HG02852 (cell line): Measurements from ENCODE around the gene ATRAID.

Source experiments
- ATAC-seq: cut with Tn5 transposase; IDR thresholded peaks from one replicate; pipeline ENCODE4 v1.9.1; 2021; ENCODE audit warnings: mild to moderate bottlenecking, moderate library complexity; ENCODE audit not compliant: unreplicated experiment

Gene ATRAID

DNA sequence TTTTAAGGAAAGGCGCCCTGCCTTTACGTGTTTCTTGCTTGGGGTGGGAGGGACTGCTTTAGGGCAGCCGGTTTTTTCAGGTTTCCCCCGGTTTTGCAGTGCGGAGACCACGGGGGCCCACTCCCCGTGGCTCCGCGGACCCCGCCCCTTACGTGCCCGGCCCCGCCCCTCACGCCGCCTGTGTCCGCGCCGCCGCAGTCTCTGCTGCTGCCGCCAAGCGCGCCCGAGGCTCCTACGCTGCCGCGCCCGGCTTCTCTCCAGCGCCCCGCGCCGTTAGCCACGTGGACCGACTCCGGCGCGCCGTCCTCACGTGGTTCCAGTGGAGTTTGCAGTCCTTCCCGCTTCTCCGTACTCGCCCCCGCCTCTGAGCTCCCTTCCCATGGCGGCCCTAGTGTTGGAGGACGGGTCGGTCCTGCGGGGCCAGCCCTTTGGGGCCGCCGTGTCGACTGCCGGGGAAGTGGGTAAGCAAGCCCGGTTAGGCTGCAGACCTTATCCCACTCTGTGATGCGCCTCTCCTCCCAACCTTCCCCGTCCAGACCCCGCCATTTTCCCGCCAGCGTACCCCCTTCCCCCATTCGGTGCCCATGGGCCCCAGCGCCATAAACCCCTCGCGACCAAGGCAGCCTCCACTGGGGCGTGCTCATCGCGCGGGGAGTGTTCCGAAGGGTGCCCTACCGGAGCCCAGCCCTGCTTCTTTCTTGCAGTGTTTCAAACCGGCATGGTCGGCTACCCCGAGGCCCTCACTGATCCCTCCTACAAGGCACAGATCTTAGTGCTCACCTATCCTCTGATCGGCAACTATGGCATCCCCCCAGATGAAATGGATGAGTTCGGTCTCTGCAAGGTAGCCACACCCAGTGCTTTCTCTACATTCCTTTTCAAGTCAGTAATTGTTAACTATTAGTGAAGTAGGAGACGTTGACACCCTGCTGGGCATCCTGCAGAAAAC lies 5.6 kb downstream of the ATRAID start, which contains the start of gene CAD:
TSS of gene CAD (plus strand) at position 197 of the 949 bp plus-strand sequence. CDS start at position 380, 183 bp downstream.
- peak; percentile 78 for ATAC-seq

DNA sequence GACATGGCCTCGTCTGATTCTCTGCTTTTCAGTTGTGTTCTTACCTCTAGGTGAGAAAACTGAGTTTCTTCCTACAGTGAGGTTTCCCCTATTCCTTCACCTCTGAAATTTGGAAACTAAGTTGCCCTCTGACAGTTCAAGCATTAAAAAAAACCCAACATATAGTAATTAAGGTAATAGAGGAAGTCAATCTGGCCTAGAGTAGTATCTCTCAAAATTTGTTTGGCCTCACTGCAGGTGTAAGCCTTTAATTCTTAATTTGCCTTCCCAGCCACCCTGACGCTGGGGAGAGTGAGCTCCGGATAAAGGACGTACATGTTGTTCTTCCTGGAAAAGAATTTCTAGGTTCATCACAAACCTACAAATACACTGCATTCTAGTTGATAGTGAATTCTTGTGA lies 6.8 kb downstream of the ATRAID start:
- ATAC-seq = no peak

DNA sequence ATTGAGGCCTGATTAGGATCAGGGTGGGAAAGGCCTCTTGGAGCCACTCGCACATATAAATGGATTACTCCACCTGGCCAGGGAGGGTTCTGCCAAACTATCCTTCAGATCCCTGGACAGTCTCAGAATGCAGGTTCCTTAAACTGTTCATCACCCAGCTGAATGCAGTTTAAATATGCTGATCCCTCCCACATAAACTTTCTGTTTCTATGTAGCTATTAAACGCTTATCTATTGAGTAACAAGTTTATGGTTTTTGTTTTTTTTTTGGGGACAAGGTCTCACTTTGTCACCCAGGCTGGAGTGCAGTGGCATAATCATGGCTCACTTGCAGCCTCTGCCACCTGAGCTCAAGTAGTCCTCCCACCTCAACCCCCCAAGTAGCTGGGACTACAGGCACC lies 7.2 kb downstream of the ATRAID start:
- no peak for ATAC-seq

DNA sequence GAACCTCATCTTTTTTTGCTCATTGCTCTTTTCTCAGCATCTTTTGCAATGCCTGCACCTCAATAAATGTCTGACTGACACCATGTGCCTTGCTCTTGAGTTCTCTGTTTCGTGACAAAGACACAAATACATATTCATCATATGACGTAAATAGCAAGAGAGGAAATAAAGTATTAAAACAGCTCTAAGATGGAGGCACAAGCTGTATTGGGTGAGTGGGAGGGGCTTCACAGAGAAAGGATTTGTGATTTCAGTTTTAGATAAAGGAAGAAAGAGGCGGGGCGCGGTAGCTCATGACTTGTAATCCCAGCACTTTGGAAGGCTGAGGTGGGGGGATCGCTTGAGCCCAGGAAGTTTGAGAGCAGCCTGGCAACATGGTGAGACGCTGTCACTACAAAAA lies 8.2 kb downstream of the ATRAID start:
- ATAC-seq = no peak

DNA sequence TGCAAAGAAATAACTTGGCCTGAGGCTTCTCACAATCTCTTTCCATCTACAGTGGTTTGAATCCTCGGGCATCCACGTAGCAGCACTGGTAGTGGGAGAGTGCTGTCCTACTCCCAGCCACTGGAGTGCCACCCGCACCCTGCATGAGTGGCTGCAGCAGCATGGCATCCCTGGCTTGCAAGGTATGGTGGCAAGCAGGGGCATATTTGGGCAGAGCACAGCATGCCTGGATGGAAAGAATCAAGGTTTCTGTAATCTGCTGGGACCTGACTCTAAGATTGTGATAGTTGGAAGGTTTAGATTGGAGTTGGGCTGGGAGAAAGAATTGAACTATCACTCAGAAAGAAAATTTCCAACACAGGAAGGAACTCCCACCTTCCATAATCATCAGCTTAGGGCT lies 9.3 kb downstream of the ATRAID start:
- no peak for ATAC-seq

DNA sequence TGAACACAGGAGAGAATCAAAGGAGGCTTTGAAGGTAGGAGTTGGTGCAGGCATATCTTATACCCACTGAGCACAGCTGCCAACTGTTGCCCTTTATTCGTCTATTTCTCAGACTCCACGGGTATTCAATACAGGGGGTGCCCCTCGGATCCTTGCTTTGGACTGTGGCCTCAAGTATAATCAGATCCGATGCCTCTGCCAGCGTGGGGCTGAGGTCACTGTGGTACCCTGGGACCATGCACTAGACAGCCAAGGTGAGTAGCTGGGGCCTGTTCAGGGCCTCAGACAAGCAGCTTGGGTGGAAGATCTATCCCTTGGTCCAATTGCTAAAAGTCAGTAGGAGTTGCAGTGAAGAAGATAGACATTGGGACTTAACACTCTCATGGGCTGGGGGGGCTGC lies 10.6 kb downstream of the ATRAID start:
- no peak for ATAC-seq

DNA sequence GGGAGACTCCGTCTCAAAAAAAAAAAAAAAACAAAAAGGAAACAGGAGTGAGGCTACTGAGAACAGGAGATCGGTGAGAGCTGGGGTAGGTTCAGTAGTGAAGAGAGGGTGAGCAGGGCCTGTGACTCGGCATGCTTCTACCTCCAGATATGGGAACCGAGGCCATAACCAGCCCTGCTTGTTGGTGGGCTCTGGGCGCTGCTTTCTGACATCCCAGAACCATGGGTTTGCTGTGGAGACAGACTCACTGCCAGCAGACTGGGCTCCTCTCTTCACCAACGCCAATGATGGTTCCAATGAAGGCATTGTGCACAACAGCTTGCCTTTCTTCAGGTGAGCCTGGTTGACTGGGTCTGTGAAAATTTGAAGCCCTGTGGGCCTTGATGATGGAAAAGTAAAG lies 11.6 kb downstream of the ATRAID start:
- no peak for ATAC-seq

DNA sequence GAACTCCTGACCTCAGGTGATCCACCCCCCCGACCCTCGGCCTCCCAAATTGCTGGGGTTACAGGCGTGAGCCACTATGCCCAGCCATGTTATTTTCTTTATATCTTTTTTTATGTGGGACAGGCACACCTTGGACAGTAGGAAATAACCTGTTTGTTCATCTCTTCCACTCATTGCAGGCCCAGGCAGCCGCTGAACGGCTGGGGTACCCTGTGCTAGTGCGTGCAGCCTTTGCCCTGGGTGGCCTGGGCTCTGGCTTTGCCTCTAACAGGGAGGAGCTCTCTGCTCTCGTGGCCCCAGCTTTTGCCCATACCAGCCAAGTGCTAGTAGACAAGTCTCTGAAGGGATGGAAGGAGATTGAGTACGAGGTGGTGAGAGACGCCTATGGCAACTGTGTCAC lies 13.7 kb downstream of the ATRAID start:
- no peak for ATAC-seq

DNA sequence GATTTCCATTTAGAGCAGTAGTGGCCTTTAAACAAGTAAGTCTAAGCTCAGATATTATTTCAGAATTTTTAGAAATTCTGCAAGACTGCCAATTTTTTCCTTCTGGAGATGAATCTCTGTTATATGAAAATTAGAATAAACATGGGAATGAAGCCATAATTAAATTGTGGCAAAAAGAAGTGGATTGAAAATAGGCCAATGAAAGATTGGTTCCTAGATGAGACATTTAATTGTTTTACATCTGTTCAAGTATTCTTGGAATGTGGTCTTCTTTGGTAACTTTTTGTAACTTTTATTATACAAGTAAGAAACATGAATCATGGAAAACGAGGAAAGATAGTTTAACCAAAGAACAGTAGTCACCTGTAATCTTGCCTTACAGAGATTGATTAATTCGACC lies 15.7 kb downstream of the ATRAID start:
- no peak for ATAC-seq

DNA sequence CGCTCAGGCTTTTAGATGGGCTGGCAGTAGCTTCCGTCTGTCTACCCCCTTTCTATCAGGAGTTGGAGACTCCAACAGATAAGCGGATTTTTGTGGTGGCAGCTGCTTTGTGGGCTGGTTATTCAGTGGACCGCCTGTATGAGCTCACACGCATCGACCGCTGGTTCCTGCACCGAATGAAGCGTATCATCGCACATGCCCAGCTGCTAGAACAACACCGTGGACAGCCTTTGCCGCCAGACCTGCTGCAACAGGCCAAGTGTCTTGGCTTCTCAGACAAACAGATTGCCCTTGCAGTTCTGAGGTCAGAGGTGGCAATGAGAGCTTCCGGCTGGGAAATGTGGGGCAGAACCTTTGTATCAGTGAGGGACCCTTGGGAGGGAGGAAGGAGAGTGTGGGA lies 20.1 kb downstream of the ATRAID start:
- ATAC-seq = no peak

DNA sequence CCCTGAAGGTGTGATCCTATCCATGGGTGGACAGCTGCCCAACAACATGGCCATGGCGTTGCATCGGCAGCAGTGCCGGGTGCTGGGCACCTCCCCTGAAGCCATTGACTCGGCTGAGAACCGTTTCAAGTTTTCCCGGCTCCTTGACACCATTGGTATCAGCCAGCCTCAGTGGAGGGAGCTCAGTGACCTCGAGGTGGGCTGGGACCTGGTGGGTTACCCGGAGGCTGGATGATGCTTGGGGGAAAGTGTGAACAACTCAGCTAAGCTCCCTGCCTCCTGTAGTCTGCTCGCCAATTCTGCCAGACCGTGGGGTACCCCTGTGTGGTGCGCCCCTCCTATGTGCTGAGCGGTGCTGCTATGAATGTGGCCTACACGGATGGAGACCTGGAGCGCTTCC lies 21.5 kb downstream of the ATRAID start:
- ATAC-seq = no peak

DNA sequence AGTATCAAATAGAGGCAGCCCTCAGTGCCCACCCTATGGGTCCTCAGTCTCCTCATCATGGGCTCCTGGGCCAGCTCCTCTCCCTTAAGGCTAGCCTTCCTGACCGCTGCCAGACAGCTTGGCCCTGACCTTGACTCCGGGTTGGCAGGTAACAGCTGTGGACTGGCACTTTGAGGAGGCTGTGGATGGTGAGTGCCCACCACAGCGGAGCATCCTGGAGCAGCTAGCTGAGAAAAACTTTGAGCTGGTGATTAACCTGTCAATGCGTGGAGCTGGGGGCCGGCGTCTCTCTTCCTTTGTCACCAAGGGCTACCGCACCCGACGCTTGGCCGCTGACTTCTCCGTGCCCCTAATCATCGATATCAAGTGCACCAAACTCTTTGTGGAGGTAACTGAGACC lies 24.3 kb downstream of the ATRAID start:
- ATAC-seq = no peak

DNA sequence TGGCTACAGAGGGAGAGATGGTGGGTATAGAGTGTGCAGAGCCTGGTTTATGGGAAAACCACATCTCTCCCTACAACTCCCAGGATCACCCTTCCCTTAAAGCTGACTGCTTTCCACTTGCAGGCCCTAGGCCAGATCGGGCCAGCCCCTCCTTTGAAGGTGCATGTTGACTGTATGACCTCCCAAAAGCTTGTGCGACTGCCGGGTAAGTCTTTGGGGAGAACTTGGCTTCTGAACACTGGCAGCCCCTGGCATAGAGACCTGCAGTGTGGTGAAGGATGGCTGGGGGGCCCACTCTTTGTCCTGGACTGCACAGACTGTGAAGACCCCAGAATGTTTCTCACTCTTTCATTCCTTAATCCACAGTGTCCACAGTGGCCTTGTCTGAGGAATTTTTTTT lies 24.8 kb downstream of the ATRAID start:
- no peak for ATAC-seq

DNA sequence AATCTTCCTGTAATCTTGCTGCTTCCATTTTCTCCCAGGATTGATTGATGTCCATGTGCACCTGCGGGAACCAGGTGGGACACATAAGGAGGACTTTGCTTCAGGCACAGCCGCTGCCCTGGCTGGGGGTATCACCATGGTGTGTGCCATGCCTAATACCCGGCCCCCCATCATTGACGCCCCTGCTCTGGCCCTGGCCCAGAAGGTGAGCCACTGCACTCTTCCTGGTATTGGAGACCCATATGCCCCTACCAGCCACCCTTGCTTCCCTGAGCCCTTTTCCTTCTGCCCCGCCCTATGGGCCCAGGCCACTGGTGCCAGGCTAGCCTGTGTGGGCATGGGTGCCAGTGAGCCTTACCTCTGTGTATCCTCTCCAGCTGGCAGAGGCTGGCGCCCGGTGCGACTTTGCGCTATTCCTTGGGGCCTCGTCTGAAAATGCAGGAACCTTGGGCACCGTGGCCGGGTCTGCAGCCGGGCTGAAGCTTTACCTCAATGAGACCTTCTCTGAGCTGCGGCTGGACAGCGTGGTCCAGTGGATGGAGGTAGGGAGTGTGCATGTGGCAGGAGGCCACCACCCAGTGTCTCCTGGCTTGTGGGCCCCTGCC lies 25.6 kb downstream of the ATRAID start:
- no peak for ATAC-seq

DNA sequence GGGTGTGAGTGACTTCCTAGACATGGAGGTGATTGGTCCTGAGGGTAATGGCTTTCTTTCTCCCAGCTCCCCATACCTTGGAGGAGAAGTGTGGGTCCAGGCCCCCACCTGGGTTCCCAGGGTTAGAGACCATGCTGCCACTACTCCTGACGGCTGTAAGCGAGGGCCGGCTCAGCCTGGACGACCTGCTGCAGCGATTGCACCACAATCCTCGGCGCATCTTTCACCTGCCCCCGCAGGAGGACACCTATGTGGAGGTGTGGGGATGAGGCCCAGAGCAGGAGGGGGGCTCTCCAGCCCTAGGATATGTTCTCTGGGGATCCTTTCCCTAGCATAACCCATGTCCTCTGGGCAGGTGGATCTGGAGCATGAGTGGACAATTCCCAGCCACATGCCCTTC lies 27.1 kb downstream of the ATRAID start:
- ATAC-seq = no peak

DNA sequence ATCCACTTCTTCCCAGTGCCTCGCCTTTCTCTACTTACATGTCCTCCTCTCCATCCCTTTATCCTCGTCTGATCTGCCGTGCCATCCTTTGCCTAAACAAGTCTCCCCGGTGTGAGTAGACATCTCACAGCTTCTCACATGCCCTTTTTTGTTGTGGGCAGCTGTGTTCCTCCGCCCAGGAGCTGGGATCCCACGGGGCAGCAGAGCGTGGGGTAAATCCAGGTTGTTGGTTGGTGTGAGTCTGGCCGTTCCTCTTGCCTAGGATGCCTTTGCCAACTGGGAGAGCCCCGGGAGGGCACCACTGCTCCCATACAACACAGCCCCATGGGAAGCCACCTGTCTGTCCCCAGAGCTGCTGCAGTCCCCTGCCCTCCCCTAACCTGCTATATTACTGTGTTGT lies 28.6 kb downstream of the ATRAID start:
- no peak for ATAC-seq

DNA sequence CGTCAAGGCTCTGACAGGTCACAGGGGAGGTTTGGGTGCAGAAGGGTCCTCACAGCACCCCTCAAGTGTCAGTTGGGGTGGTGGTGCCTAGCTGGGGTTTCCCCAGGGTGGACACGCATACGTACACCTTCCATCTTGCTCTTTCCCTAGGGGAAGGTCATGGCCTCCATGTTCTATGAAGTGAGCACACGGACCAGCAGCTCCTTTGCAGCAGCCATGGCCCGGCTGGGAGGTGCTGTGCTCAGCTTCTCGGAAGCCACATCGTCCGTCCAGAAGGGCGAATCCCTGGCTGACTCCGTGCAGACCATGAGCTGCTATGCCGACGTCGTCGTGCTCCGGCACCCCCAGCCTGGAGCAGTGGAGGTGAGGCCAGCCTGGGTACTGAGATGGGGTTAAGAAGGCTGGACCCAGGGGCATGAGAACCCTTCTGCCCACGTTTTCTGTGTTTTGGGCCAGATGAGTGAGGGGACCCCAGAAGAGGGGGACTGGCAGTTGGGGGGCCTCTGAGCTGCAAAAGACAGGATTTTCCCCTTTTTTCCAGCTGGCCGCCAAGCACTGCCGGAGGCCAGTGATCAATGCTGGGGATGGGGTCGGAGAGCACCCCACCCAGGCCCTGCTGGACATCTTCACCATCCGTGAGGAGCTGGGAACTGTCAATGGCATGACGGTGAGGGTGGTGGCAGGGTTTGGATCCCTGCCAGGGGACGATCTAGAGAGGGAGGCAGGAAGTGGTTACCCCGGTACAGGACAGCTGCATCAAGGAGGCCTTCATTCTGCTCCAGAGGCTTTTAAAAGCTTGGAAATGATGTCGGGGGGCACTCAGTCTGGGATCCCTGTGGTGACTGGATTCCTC lies 30.1 kb downstream of the ATRAID start:
- ATAC-seq = no peak

DNA sequence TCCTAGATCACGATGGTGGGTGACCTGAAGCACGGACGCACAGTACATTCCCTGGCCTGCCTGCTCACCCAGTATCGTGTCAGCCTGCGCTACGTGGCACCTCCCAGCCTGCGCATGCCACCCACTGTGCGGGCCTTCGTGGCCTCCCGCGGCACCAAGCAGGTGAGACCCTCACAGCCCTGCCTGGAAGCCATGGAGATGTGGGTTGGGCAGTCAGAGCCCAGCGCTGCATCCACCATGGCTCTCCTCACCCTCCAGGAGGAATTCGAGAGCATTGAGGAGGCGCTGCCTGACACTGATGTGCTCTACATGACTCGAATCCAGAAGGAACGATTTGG lies 30.7 kb downstream of the ATRAID start:
- ATAC-seq = no peak

DNA sequence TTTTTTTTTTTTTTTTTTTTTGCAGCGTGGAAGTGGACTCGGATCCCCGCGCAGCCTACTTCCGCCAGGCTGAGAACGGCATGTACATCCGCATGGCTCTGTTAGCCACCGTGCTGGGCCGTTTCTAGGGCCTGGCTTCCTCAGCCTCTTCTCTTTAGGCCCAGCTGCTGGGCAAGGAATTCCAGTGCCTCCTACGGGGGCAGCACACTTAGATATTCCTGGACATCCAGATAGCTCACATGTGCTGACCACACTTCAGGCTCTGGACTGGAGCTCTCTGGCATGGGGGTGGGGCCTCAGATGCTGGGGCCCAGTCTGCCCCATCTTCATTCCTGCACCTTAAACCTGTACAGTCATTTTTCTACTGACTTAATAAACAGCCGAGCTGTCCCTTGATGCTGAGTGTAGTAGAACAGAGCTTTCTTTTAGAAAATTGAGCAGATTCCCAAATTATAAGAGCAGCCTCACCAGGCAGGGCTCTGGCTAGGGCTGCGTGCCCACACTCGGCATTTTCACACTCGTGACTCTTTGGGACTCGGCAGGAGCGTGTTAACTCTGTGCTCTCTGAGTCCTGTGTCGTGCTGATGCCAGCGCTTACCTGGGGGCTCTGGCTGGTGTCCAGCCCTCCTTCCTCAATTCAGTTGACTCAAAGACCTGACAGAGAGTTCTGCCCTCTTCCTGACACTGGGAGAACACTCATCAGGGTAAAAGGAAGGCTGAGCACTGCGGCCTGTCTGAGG lies 31.7 kb downstream of the ATRAID start:
- ATAC-seq = no peak

DNA sequence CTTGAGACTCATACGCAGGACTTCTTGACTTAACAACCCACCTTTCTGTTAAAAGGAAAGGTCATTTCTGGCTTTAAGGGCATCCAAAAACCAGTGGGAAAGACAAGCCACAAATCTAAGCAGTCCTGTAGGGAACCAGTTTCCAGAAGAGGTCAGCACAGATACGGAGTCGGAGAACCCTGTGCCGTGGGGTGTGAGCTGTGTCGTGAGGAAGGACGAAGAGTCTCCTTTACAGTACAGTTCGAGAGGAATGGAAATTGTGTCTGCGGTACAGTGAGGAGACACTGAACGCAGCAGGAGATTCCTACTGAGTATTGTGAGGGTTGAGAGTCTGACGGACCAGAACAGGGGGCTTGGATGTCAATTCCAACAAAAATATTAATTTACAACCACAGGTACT lies 33.3 kb downstream of the ATRAID start:
- ATAC-seq = no peak

DNA sequence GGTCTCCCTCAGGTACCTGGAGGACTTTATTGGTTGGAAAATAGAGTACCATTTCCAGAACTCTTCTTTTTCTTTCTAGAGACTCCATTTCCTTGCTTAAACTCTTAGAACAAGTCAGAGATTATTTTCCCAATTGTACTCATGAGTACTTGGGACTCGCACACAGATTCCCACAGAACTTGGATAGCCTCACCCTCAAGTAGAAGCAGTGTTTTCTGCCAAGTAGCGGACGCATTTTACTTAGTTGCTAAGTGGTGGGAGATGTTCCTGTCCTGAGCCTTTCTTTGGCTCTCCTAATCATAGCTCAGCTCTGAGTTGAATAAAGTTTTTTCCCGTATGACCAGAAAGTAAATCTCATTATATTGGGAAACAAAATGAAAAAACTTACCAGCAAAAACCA lies 33.8 kb downstream of the ATRAID start:
- ATAC-seq = no peak
